ENCODE results near the gene MIDN.
A peak's percentile ranks its signal among the peaks of the same experiment; 100 is the strongest.

MIDN gene

DNA sequence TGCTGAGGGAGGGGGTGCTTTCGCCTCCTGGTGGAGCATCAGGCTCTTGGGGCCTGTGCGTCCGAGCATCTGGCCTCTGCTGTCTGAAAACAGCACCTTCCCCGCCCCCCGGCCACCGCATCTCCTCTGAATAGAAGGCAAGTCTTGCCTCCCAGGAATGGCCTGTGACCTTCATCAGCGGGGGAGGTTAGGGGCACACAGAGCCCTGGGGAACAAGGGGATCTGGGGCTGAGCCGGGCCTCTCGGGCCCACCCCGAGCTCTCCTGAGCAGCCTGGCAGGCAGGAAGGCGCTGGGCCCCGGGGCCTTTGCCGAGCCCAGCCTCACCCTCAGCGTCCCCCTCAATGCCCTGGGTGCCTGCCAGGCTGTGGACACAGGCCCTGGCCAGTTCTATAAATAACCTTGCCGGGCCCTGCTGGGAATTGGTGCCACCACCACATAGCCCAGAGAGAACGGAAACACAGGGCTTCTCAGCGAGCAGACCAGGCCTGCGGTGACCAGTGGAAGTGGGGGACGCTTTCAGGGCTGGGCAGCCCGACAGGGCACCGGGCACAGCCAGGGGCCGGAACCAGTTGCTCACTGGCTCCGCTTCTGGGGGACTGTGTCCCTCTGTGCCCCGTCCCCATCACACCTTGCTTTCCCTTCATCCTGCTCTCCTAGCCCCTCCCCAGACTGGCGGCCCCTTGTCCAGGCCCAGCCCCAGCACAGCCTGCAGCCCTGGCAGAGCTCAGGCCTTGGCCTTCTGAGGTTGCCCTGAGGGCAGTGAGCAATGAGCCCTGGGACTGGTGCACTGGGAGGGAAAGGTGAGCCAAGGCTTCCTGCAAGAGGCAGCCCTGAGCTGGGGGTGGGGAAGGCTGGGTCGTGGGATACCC lies 33.3 kb upstream of the MIDN start:
- ATAC-seq (replicated peaks) (no peak), DNase-seq (no peak)
- Mint-ChIP-seq H3K4me3 (no peak overlapping the region), H3K9me3 (no peaks in the 10 kb centered on the region), H3K4me1 (ENCODE audit: low read depth in 2 of 2) (peaks cover 19 to 27% of the 10 kb centered on the region in 2 donors), H3K27ac (peak overlapping the region in 1 of 2 donors; percentile 51), H3K36me3 (ENCODE audit: insufficient read depth) (peaks cover 31% of the 10 kb centered on the region), H3K27me3 (no peaks in the 10 kb centered on the region)

DNA sequence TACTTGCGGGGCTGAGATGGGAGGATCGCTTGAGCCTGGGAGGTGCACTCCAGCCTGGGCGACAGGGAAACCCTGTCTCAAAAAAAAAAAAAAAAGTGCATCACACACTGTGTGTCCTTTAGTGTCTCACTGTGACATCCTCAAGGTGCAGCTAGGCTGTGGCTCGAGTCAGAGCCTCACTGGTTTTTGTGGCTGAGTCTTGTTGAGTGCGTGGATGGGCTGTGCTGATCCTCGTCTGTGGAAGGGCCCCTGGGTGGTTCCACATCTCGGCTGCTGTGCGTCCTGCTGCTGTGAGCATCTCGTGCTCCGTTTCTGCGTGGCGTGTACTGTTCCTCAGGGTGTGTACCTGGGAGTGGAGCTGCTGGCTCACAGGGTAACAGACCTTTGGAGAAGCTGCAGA lies 31.6 kb upstream of the MIDN start:
- DNase-seq (no peak), ATAC-seq (replicated peaks) (no peak)
- H3K36me3 Mint-ChIP-seq (ENCODE audit: insufficient read depth): peaks cover 34% of the 10 kb centered on the region
- H3K9me3 Mint-ChIP-seq: no peaks in the 10 kb centered on the region
- H3K4me1 Mint-ChIP-seq (ENCODE audit: low read depth in 2 of 2): peaks cover 16 to 17% of the 10 kb centered on the region in 2 donors
- no peaks in the 10 kb centered on the region for H3K27me3 Mint-ChIP-seq
- H3K4me3 Mint-ChIP-seq: no peak overlapping the region
- no peak overlapping the region for H3K27ac Mint-ChIP-seq

DNA sequence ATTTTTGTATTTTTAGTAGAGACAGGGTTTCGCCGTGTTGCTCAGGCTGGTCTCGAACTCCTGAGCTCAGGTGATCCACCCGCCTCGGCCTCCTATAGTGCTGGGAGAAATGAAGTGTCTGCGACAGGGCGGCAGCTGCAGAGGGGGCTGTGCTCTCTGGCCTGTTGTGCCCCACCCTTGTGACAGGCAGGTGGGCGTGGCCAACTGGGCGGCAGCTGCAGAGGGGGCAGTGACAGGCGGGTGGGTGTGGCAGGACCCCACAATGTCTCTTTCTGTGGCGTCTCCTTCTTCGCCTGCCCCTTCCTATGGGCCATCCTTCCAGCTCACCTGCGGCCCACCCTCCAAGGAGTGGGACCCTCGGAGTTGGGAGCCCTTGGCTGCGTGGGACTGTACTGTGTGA lies 31.0 kb upstream of the MIDN start:
- Mint-ChIP-seq H3K36me3 (ENCODE audit: insufficient read depth) (peaks cover 32% of the 10 kb centered on the region), H3K9me3 (no peaks in the 10 kb centered on the region), H3K27ac (peak overlapping the region in 1 of 2 donors; percentile 41), H3K4me1 (ENCODE audit: low read depth in 2 of 2) (peaks cover 15 to 17% of the 10 kb centered on the region in 2 donors), H3K4me3 (no peak overlapping the region), H3K27me3 (no peaks in the 10 kb centered on the region)
- DNase-seq (no peak), ATAC-seq (replicated peaks) (no peak)

DNA sequence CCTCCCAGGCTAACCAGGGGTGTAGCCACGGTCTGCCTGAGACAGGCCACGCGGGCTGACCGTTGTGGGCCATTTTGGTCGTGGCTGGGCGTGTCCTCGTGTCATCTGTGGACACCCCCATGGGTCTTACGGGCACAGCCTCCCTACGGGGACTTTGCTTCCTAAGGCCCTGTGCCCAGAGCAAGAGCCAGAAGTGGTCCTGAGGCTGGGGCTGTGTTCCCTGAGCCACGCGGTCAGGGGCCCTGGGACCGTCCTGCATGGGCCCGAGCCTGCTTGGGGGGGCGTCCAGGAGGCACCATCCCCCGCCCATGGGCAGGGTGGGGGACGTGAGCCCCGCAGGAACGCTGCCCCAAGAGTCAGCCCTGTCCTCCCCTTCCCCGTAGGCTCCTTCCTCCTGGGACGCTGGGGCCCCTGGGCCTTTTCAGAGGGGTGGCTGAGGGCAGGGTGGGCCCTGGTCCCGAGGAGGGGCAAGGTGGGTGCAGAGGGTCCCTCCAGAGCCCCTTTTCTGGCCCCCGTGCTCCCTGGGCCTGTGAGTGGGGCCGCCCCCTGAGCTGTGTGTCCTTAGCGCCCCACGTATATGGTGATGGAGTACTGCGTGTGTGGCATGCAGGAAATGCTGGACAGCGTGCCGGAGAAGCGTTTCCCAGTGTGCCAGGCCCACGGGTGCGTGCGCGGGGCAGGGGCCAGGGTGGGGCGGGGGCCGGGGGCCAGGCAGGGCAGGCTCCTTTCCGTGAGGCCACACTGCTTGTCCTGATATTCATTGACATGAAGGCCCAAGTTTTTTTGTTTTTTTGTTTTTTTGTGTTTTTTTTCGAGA lies 29.4 kb upstream of the MIDN start:
- Mint-ChIP-seq H3K9me3 (no peaks in the 10 kb centered on the region), H3K36me3 (ENCODE audit: insufficient read depth) (peaks cover 24% of the 10 kb centered on the region), H3K4me3 (no peak overlapping the region), H3K4me1 (ENCODE audit: low read depth in 2 of 2) (peaks cover 5 to 7% of the 10 kb centered on the region in 2 donors), H3K27ac (no peak overlapping the region), H3K27me3 (no peaks in the 10 kb centered on the region)
- DNase-seq (no peak), ATAC-seq (replicated peaks) (no peak)

DNA sequence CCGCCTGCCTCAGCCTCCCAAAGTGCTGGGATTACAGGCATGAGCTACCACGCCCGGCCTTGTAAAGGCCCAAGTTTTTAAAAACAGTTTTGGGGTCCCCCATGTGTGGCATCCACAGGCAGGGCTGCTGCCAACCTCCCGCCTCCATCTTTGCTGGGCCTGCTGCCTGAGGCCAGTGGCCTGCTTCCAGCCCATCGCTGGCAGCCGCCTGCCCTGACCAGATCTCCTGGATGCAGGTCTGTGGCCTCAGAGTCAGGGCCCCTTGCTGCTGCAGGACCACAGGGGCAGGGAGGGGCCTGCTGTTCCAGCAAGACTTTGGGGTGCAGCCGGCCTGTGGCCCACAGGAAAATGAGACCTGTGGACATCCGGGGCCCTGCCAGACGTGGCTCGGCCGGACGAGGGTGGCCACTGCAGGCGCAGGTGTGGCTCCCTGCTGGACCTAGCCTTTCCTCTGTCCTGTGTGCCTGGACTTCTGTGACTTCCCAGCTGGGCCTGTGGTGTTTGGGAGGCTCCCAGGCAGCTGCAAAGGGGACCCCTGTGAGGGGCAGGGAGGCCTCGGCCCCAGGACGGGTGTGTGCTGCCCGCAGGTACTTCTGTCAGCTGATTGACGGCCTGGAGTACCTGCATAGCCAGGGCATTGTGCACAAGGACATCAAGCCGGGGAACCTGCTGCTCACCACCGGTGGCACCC lies 28.5 kb upstream of the MIDN start:
- Mint-ChIP-seq H3K27me3 (no peaks in the 10 kb centered on the region), H3K9me3 (no peaks in the 10 kb centered on the region), H3K4me3 (no peak overlapping the region), H3K27ac (no peak overlapping the region), H3K36me3 (ENCODE audit: insufficient read depth) (peaks cover 21% of the 10 kb centered on the region), H3K4me1 (ENCODE audit: low read depth in 2 of 2) (peaks cover 3 to 4% of the 10 kb centered on the region in 2 donors)
- ATAC-seq (replicated peaks) (no peak), DNase-seq (no peak)

DNA sequence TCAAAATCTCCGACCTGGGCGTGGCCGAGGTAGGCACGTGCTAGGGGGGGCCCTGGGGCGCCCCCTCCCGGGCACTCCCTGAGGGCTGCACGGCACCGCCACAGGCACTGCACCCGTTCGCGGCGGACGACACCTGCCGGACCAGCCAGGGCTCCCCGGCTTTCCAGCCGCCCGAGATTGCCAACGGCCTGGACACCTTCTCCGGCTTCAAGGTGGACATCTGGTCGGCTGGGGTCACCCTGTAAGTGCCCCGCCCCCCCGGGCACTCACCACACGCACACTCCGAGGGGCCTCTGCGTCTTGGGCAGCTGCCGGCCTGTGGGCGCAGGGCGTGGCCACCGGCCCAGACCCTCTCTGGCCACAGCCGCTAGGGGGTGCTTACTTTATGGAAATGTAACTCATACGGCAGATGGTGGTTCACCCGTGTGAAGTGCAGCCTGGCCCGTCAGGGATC lies 27.9 kb upstream of the MIDN start:
- peaks cover 3 to 4% of the 10 kb centered on the region in 2 donors for H3K4me1 Mint-ChIP-seq (ENCODE audit: low read depth in 2 of 2)

DNA sequence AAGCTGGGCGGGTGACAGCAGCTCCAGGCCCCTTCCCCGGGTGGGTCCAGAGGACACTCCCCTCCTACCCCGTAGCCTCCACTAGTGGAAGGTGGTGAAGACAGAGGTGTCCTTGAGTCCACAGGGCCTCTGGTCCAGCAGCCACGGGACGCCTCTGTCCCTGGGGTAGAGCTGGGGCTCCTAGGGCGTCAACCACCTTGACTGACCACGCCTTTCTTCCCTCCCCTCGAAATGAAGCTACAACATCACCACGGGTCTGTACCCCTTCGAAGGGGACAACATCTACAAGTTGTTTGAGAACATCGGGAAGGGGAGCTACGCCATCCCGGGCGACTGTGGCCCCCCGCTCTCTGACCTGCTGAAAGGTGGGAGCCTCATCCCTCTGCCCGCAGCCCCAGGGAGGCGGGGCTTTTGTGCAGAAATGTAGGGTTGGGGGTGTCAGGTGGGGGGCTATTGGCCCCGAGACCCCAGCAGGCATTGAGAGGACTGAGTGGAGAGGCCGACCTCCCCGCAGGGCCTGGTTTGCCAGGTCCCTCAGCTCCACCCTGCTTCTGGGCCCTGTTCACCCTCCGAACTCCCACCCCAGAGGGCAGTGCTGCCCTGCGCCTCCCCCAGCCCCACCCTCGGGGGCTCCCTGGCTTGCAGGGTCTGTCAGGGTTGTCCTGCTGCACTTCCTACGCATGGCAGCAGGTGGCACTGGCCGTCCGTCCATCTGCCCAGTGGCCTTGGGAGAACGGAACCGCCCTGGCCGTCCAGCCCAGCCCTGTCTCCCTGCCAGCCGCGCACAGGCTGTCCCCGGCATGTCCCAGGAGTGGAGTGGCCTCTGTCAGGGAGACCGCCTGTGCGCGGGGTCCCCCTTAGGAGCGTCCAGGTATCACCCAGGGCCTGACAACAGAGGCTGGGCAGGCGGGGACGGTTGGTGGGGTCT lies 27.1 kb upstream of the MIDN start:
- peak overlapping the region in 1 of 2 donors; percentile 41 for H3K27ac Mint-ChIP-seq
- DNase-seq (no peak), ATAC-seq (replicated peaks) (no peak)
- no peaks in the 10 kb centered on the region for H3K9me3 Mint-ChIP-seq
- H3K27me3 Mint-ChIP-seq: no peaks in the 10 kb centered on the region
- no peak overlapping the region for H3K4me3 Mint-ChIP-seq
- H3K36me3 Mint-ChIP-seq (ENCODE audit: insufficient read depth): peaks cover 22% of the 10 kb centered on the region
- H3K4me1 Mint-ChIP-seq (ENCODE audit: low read depth in 2 of 2): peaks cover 2 to 3% of the 10 kb centered on the region in 2 donors

More for the DNA sequence above, 27.9 kb upstream of the MIDN start:
- peak overlapping the region in 1 of 2 donors; percentile 41 for H3K27ac Mint-ChIP-seq
- H3K4me3 Mint-ChIP-seq: no peak overlapping the region
- DNase-seq (no peak), ATAC-seq (replicated peaks) (no peak)
- H3K36me3 Mint-ChIP-seq (ENCODE audit: insufficient read depth): peaks cover 22% of the 10 kb centered on the region
- H3K27me3 Mint-ChIP-seq: no peaks in the 10 kb centered on the region
- no peaks in the 10 kb centered on the region for H3K9me3 Mint-ChIP-seq

DNA sequence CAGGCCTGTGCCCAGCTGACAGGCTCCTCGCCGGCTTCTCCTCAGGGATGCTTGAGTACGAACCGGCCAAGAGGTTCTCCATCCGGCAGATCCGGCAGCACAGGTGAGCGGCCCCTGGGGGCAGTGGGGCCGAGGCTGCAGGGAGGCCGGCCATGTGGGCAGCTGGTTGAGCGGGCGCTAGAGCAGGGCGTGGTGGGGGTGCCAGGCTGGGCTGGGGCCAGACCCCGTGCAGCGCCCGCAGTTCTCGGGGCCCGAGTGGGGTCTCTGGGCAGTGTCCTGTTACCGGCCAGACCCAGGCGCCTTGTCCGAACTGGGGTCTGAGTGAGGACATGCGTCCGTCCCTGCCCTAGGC lies 26.5 kb upstream of the MIDN start:
- Mint-ChIP-seq H3K36me3 (ENCODE audit: insufficient read depth) (peaks cover 18% of the 10 kb centered on the region), H3K9me3 (no peaks in the 10 kb centered on the region), H3K27me3 (no peaks in the 10 kb centered on the region), H3K27ac (no peak overlapping the region), H3K4me3 (no peak overlapping the region), H3K4me1 (ENCODE audit: low read depth in 2 of 2) (peaks cover 2 to 3% of the 10 kb centered on the region in 2 donors)
- DNase-seq (no peak), ATAC-seq (replicated peaks) (no peak)

DNA sequence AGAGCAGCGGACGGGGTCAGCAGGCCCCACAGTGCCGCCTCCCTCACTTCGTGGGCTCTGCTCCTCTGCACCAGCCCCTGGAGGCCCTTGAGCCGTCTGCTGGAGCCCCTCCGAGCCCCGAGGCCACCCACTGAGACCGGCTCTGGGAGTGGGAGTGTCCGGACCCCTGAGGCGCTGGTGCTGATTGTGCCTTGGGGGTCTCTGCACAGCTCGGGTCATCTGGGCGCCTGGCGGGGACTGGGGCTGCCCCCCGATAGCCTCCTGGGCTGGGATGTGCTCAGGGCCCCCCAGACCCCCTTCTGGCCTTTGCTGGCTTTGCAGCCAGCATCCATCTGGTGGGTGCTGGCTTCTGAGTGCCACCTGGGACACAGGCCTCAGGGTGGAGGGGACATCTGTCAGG lies 26.0 kb upstream of the MIDN start:
- DNase-seq (no peak), ATAC-seq (replicated peaks) (no peak)
- H3K36me3 Mint-ChIP-seq (ENCODE audit: insufficient read depth): peaks cover 13% of the 10 kb centered on the region
- peaks cover 0 to 2% of the 10 kb centered on the region in 2 donors for H3K4me1 Mint-ChIP-seq (ENCODE audit: low read depth in 2 of 2)
- H3K9me3 Mint-ChIP-seq: no peaks in the 10 kb centered on the region
- no peak overlapping the region for H3K4me3 Mint-ChIP-seq
- H3K27me3 Mint-ChIP-seq: no peaks in the 10 kb centered on the region
- no peak overlapping the region for H3K27ac Mint-ChIP-seq

DNA sequence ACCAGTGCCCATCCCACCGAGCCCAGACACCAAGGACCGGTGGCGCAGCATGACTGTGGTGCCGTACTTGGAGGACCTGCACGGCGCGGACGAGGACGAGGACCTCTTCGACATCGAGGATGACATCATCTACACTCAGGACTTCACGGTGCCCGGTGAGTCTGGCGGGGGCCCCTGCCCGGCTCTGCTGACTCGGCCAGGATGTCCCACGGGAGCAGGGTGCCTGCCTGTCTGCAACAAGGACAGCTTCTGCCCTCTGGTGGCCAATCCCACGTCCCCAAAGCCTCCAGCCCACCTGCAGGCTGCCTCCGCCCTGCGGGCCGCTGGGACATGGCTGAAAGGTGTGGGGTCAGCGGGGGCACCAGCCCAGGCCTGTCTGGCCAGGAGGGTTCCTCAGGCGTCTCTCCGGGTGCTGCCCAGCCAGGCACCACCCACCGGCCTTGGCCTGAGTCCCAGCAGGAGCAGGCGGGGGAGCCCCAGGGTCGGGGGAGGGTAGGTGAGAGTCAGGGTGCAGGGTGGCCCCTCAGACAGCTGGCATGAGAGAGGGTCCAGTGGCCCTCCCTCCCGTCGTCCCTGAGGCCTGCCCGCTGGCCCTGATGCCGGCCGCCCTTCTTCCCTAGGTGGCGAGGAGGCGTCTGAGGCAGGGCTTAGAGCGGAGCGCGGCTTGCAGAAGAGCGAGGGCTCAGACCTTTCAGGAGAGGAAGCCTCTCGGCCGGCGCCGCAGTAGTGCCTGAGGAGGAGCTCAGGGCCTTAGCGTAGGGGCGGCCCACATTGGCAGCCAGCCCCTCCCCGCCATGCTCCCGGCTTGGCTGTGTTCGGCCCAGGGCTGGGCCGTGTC lies 25.1 kb upstream of the MIDN start:
- H3K27ac Mint-ChIP-seq: no peak overlapping the region
- no peaks in the 10 kb centered on the region for H3K9me3 Mint-ChIP-seq
- peaks cover 16% of the 10 kb centered on the region for H3K36me3 Mint-ChIP-seq (ENCODE audit: insufficient read depth)
- no peaks in the 10 kb centered on the region for H3K27me3 Mint-ChIP-seq
- H3K4me1 Mint-ChIP-seq (ENCODE audit: low read depth in 2 of 2): peaks cover 0 to under 1% of the 10 kb centered on the region in 2 donors
- DNase-seq (no peak), ATAC-seq (replicated peaks) (no peak)
- no peak overlapping the region for H3K4me3 Mint-ChIP-seq

DNA sequence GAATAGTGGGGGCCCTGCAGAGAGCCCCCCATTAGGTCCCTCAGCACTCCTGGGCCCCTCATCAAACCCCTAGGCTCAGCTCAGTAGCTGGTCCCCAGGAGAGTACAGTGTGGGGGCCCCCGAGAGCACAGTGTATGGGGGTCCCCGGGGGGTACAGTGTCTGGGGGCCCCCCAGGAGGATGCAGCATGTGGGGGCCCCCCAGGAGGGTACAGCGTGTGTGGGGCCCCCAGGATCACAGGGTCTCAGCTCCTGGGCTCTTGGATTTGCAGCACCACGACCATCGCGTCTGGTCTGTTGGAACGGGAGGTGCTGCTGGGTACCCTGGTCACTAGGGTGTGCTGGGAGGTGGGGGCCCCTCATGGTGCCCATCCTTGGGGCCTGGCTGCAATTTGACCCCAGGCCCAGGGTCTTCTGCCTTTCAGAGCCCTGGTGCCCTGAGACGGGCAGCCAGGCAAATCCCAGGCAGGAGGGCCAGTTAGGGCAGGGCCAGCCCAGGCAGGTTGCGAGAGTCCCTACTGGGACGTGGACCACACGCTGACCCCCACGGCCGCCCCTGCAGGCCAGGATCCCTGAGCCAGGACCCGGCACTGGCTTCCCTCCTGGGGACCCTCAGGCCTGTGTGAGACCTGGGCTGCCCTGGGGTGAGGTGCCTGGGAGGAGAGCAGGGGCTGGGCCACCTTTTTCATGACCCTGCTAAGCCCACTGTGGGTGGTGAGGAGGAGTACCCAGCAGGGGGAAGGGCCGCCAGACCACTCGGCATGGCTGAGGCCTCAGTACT lies 24.1 kb upstream of the MIDN start:
- DNase-seq: no peak
- ATAC-seq (replicated peaks): no peak
- Mint-ChIP-seq H3K9me3 (no peaks in the 10 kb centered on the region), H3K4me1 (ENCODE audit: low read depth in 2 of 2) (no peaks in the 10 kb centered on the region), H3K36me3 (ENCODE audit: insufficient read depth) (peaks cover 16% of the 10 kb centered on the region), H3K27me3 (no peaks in the 10 kb centered on the region), H3K4me3 (no peak overlapping the region), H3K27ac (no peak overlapping the region)

All from effector memory CD8-positive, alpha-beta T cell (primary cell).